HepG2 (cell line): Measurements from ENCODE around the gene CUEDC2. TPM values are rescaled to one million over a fixed set of nuclear protein-coding genes. Genes with fewer than 3 reads are reported as not detected.

Experiments
- AGO1 ChIP-seq: fragments of 200-400 bp; formaldehyde crosslinking; IDR thresholded peaks from 2 replicates; pipeline ENCODE4 v1.6.1; 2017; ENCODE audit warnings: mild to moderate bottlenecking, low read depth, low read length, moderate library complexity; ENCODE audit not compliant: poor library complexity, severe bottlenecking
- ARNT2 ChIP-seq: sonication (generic); formaldehyde crosslinking; IDR thresholded peaks from 2 replicates; pipeline ENCODE4 v1.8.0; 2022; ENCODE audit warnings: mild to moderate bottlenecking, low read depth, missing genetic modification reagents, moderate library complexity
- CENPX ChIP-seq: sonication (generic); formaldehyde crosslinking; IDR thresholded peaks from 2 replicates; pipeline ENCODE4 v1.9.0; 2021; ENCODE audit warnings: mild to moderate bottlenecking, missing genetic modification reagents, moderate library complexity
- HDAC2 ChIP-seq: sonication (generic); formaldehyde crosslinking; IDR thresholded peaks from 2 replicates; pipeline ENCODE4 v1.4.0; 2020; ENCODE audit warnings: missing genetic modification reagents
- HNF4A ChIP-seq: sonication (generic); formaldehyde crosslinking; IDR thresholded peaks from 2 replicates; pipeline ENCODE4 v1.4.0; 2020; ENCODE audit warnings: missing genetic modification reagents
- HNRNPUL1 ChIP-seq: fragments of 200-400 bp; formaldehyde crosslinking; IDR thresholded peaks from 2 replicates; pipeline ENCODE4 v1.6.1; 2017; ENCODE audit warnings: low read depth, mild to moderate bottlenecking, low read length, moderate library complexity
- MAFK ChIP-seq, 2 experiments: IDR thresholded peaks in 1 of 2; conservative IDR thresholded peaks in 1 of 2; 2 replicates each; pipeline ENCODE4 v1.6.1; 2011; ENCODE audit warnings: improper control_type of control experiment in 2 of 2, low read length in 2 of 2
- PHF5A ChIP-seq: IDR thresholded peaks from one replicate; pipeline ENCODE4 v1.6.1; 2018; ENCODE audit warnings: low read depth, missing genetic modification reagents; ENCODE audit not compliant: unreplicated experiment
- RFXAP ChIP-seq: sonication (generic); formaldehyde crosslinking; IDR thresholded peaks from 2 replicates; pipeline ENCODE4 v1.4.0; 2020; ENCODE audit warnings: missing genetic modification reagents, borderline replicate concordance
- TERF1 ChIP-seq: sonication (generic); formaldehyde crosslinking; IDR thresholded peaks from 2 replicates; pipeline ENCODE4 v1.8.0; 2022; ENCODE audit warnings: mild to moderate bottlenecking, missing genetic modification reagents, moderate library complexity
- ZBTB39 ChIP-seq: sonication (generic); formaldehyde crosslinking; IDR thresholded peaks from 2 replicates; pipeline ENCODE4 v1.5.0; 2020; ENCODE audit warnings: missing genetic modification reagents
- ZFP36L1 ChIP-seq: sonication (generic); formaldehyde crosslinking; IDR thresholded peaks from 2 replicates; pipeline ENCODE4 v1.8.0; 2022; ENCODE audit warnings: mild to moderate bottlenecking, missing genetic modification reagents, moderate library complexity
- ZNF124 ChIP-seq: sonication (generic); formaldehyde crosslinking; IDR thresholded peaks from 2 replicates; pipeline ENCODE4 v1.4.0; 2020; ENCODE audit warnings: missing genetic modification reagents
- ZNF446 ChIP-seq: sonication (generic); formaldehyde crosslinking; IDR thresholded peaks from 2 replicates; pipeline ENCODE4 v1.5.0; 2020; ENCODE audit warnings: mild to moderate bottlenecking, missing genetic modification reagents
- ZNF460 ChIP-seq: sonication (generic); formaldehyde crosslinking; IDR thresholded peaks from 2 replicates; pipeline ENCODE4 v1.5.1; 2020; ENCODE audit warnings: missing genetic modification reagents, mild to moderate bottlenecking, borderline replicate concordance
- ZNF512 ChIP-seq: sonication (generic); formaldehyde crosslinking; IDR thresholded peaks from 2 replicates; pipeline ENCODE4 v1.4.0; 2020; ENCODE audit warnings: mild to moderate bottlenecking, missing genetic modification reagents
- ZNF609 ChIP-seq: sonication (generic); formaldehyde crosslinking; IDR thresholded peaks from 2 replicates; pipeline ENCODE4 v1.4.0; 2020; ENCODE audit warnings: mild to moderate bottlenecking, missing genetic modification reagents, borderline replicate concordance
- polyA plus RNA-seq, 8 experiments: library from polyadenylated mRNA; depleted of rRNA in 3 of 8; stranded (reverse) in 7 of 8; unstranded in 1 of 8; fragments of >200 nt; fragmentation: Illumina TruSeq in 4 of 8; extraction: Trizol in 4 of 8; gene quantifications; 2 replicates each; pipeline versions ENCODE4 v1.2.1 to v1.2.3, GENCODE V29; 2011 to 2016; ENCODE audit warnings: low read depth in 4 of 8, missing spikeins in 1 of 8, mixed read lengths in 1 of 8; ENCODE audit not compliant: insufficient read depth in 1 of 8
- total RNA-seq, 5 experiments: library from RNA; depleted of rRNA; stranded (reverse); fragments of >200 nt; fragmentation: Illumina TruSeq; extraction: Trizol; gene quantifications; 2 replicates each; pipeline ENCODE4 v1.2.3, GENCODE V29; 2016; ENCODE audit warnings: low read depth in 1 of 5

The CUEDC2 gene
- total and polyA plus RNA-seq, 2 of the 13 experiments (the other 11 are each of a cell fraction or from before 2014, with no cell fraction given): 13.1 to 18.4 TPM

- peak; percentile 65 for TF ChIP-seq ZNF609 (CRISPR knock-in tag)
- no peak for TF ChIP-seq ZNF460 (CRISPR knock-in tag)
- TF ChIP-seq CENPX: no peak
- TF ChIP-seq MAFK (conservative IDR thresholded peaks at IDR 0.05 in 1 of 2, IDR thresholded peaks at IDR 0.05 in 1 of 2; ENCODE audit: low read length in 2 of 2): no peak
- TF ChIP-seq TERF1 (CRISPR knock-in tag): no peak
- TF ChIP-seq ZNF512: 0 out of 2 replicates have a peak, but pooled peaks have one; percentile 41
- TF ChIP-seq HNF4A: no peak
- TF ChIP-seq ZFP36L1 (CRISPR knock-in tag): 0 out of 2 replicates have a peak, but pooled peaks have one; percentile 24
- no peak for TF ChIP-seq HNRNPUL1
- peak; percentile 65 for TF ChIP-seq ARNT2 (CRISPR knock-in tag)
- TF ChIP-seq ZBTB39 (CRISPR knock-in tag): no peak
- TF ChIP-seq HDAC2 (CRISPR knock-in tag): no peak; the same call in 1 of the 2 replicates
- no peak for TF ChIP-seq ZNF124 (CRISPR knock-in tag)
- peak; percentile 40 for TF ChIP-seq AGO1
- no peak for TF ChIP-seq PHF5A
- TF ChIP-seq ZNF446: peak; percentile 78; the same call in 1 of the 2 replicates
- peak; percentile 93; the same call in 1 of the 2 replicates for TF ChIP-seq RFXAP (CRISPR knock-in tag)
Measured at GRCh38 chr10:102394079-102394800, 38.1 kb downstream of the CUEDC2 start (continued).
